ENCODE measurements around the gene SLFN14.

SLFN14 gene

DNA sequence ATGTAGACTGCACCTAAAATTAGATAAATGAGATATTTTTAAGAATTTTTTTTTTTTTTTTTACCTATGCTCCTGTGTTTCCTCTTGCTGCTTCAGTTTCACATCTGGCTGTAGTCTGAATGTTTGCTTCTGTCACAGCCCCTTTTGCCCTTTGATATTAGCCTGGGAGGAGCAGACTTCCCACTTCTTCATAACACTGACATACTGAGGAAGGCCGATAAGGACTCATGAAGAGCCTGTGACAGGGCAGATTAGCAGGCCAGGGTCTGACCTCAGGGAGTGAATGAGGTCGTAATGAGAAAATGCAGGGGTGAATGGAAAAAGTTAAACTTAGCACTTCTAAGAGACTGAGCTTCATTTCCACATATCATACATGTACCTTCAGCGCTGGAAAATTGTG is at the start of gene SLFN14:
Gene SLFN14 (minus strand): TSS at position 117 of the 400 bp plus-strand sequence. CDS start 2,757 bp downstream, outside the sequence.
- no peak within 1 kb of the TSS for H3K27ac ChIP-seq
- TF ChIP-seq, protein P1, sequence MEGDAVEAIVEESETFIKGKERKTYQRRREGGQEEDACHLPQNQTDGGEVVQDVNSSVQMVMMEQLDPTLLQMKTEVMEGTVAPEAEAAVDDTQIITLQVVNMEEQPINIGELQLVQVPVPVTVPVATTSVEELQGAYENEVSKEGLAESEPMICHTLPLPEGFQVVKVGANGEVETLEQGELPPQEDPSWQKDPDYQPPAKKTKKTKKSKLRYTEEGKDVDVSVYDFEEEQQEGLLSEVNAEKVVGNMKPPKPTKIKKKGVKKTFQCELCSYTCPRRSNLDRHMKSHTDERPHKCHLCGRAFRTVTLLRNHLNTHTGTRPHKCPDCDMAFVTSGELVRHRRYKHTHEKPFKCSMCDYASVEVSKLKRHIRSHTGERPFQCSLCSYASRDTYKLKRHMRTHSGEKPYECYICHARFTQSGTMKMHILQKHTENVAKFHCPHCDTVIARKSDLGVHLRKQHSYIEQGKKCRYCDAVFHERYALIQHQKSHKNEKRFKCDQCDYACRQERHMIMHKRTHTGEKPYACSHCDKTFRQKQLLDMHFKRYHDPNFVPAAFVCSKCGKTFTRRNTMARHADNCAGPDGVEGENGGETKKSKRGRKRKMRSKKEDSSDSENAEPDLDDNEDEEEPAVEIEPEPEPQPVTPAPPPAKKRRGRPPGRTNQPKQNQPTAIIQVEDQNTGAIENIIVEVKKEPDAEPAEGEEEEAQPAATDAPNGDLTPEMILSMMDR (conservative IDR thresholded peaks at IDR 0.05): no peak
- no peak for TF ChIP-seq ZFX (IDR thresholded peaks at IDR 0.05)

DNA sequence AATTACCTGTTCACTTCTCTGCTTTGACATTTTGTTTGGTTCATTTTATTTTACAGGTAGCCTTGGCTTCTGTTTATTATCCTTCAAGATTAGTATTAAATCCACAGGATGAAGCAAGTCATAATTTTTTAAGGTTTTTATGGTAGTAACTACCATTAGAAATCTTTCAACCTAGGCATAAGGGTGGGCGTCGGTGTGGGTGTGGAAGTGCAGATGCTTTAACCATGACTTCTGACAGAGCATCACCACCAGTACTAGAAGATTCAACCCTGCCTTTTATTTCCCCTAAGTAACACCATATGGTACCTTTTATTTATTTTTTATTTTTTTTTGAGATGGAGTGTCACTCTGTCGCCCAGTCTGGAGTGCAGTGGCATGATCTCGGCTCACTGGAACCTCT is 49.2 kb upstream of the SLFN14 start:
- no peak for TF ChIP-seq ZFX (IDR thresholded peaks at IDR 0.05)
- TF ChIP-seq, protein P1 (conservative IDR thresholded peaks at IDR 0.05): no peak
- no peak overlapping the region for H3K27ac ChIP-seq

DNA sequence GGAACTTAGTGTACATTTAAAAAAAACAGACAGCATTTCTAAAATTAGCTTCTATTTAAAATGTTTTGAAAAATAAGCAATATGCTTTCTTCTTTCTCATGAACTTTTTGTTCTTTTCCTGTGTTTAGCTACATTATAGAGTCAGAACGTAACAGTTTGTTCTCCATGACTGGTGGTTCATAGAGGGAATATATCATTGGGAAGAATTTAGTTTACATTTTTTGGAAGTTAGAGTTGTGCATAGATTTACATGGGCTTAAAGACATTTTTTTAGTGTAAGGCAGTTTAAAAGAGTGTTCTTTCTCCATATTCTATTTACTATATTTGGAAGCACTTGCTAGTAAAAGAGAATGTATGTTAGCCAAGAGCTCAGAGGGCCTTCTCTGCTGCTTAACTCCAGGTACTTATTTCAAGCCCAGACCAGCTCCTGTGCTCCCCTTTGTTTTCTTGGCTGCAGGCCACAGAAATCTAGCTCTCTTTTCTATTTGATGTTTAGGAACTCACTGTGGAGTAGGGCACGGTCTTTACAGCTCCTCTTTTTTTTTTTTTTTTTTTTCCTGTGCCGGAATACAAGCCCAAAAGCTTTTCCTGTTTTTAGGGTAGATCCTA is 46.7 kb upstream of the SLFN14 start:
- H3K27ac ChIP-seq: no peak overlapping the region
- TF ChIP-seq, protein P1 (conservative IDR thresholded peaks at IDR 0.05): no peak
- TF ChIP-seq ZFX (IDR thresholded peaks at IDR 0.05): no peak

DNA sequence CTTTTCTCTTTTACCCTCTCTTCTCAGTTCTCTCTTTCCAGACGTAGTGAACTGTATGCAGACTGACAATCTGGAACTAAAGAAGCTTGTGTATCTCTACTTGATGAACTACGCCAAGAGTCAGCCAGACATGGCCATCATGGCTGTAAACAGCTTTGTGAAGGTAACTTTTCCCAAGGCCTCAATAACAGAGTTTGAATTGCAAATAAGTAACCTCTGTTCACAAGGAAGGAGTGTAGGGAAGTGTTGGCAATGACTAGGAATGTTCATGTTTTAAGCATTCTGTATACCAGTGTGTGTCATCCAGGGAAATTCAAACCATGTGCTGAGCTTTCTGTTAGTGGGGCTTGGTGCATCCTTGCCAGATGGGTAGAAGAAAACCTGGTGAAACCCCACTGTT is 45.1 kb upstream of the SLFN14 start:
- TF ChIP-seq, protein P1 (conservative IDR thresholded peaks at IDR 0.05): no peak
- TF ChIP-seq ZFX (IDR thresholded peaks at IDR 0.05): no peak
- no peak overlapping the region for H3K27ac ChIP-seq

DNA sequence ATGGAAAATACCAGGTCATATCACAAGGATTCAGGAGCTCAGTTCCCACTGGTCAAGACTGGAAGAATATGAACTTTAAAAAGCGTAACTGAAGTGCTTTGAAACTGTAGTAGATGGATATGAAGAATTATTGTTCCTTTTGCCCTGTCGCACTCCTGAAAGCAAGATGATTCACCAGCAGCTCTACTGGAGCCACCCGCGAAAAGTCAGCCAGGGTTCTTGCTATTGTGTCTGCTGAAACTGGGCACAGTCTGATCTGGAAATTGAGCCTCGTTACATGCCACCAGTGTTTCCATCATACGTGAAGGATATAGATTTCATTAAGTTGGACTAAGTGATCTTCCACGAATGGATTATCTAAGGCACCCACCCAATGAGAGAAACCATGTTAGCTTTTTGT is 43.1 kb upstream of the SLFN14 start:
- no peak overlapping the region for H3K27ac ChIP-seq
- TF ChIP-seq, protein P1 (conservative IDR thresholded peaks at IDR 0.05): no peak
- no peak for TF ChIP-seq ZFX (IDR thresholded peaks at IDR 0.05)

DNA sequence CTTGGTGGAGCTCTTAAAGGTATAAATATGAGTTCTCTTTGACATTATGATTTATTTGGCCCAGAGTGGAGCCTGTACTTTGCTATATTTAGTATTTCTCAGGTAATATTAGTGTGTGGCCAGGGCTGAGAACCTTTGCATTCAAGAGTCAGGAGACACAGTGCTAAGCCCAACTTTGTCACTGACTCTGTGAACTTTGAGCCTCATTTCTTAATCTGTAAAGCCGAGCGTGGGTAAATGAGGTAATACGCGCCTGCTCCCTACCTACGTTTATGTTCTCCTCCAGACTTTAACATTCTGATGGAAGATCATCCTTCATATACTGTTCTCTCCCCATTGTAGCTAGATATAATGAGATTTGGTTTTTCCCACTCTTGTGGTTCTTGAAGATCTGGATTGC is 37.0 kb upstream of the SLFN14 start:
- no peak overlapping the region for H3K27ac ChIP-seq
- TF ChIP-seq, protein P1 (conservative IDR thresholded peaks at IDR 0.05): no peak
- no peak for TF ChIP-seq ZFX (IDR thresholded peaks at IDR 0.05)

DNA sequence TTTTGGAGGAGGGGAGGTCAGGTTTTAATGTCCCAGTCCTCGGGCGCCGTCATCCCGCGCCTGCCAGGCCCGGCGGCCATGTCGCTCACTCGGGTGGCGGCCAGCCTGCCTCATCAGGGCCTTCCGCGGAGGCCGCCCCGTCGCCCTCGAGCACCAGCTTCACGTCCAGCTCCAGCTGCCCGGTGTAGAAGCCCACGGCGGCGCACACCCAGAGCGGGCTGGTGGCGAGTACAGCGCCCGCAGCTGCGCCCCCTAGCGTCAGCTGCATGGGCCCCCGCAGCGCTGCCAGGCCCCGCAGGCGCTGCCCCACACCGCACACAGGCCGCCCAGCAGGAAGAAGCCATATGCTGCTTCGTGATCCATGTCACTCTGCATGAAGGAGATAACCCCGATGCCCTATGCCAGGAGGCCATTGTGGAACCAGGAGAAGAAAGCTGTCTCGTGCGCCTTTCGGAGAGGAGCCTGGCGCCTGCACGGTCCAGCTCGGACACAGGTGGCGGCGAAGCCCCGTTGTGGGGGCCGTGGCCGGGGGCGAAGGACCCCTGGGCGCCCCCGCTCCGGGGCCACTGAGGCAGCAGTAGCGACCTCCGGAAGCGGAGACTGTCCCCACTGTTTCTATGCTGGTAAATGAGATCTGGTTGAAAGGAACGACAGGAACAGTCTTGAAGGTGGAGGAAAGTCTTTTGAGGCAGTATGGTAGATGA is 36.1 kb upstream of the SLFN14 start:
- TF ChIP-seq, protein P1 (conservative IDR thresholded peaks at IDR 0.05): no peak
- no peak for TF ChIP-seq ZFX (IDR thresholded peaks at IDR 0.05)
- no peak overlapping the region for H3K27ac ChIP-seq

Measured in C4-2B (cell line).